H9 (cell line): ENCODE data around the gene PARK7. TPM values are rescaled to one million over a fixed set of nuclear protein-coding genes. Genes with fewer than 3 reads are reported as not detected.
A peak's percentile ranks its signal among the peaks of the same experiment; 100 is the strongest.

Experiments used
- DNase-seq: peaks from one replicate; pipeline ENCODE4 v3.0.0-alpha.2; 2017
- H2AFZ ChIP-seq: one replicate; pipeline ENCODE4 v1.6.1; 2013; ENCODE audit warnings: mild to moderate bottlenecking, low read length, control low read depth, moderate library complexity
- H2AK5ac ChIP-seq: 2 replicates; pipeline ENCODE4 v1.6.1; 2013; ENCODE audit warnings: low read length, control low read depth, mixed read lengths; ENCODE audit not compliant: insufficient read length
- H2BK120ac ChIP-seq: one replicate; pipeline ENCODE4 v1.6.1; 2013; ENCODE audit warnings: low read depth, mild to moderate bottlenecking, low read length, control low read depth, inconsistent platforms; ENCODE audit not compliant: poor library complexity, severe bottlenecking
- H2BK12ac ChIP-seq: 2 replicates; pipeline ENCODE4 v1.6.1; 2013; ENCODE audit warnings: low read length, control low read depth, mixed read lengths, low read depth; ENCODE audit not compliant: insufficient read length
- H2BK15ac ChIP-seq: 2 replicates; pipeline ENCODE4 v1.6.1; 2013; ENCODE audit warnings: low read depth, low read length, control low read depth
- H2BK20ac ChIP-seq: one replicate; pipeline ENCODE4 v1.6.1; 2013; ENCODE audit warnings: low read depth, mild to moderate bottlenecking, low read length, control low read depth, inconsistent platforms; ENCODE audit not compliant: poor library complexity, severe bottlenecking
- H2BK5ac ChIP-seq: 2 replicates; pipeline ENCODE4 v1.6.1; 2013; ENCODE audit warnings: low read length, control low read depth, mixed read lengths; ENCODE audit not compliant: insufficient read length
- H3K14ac ChIP-seq: 2 replicates; pipeline ENCODE4 v1.6.1; 2013; ENCODE audit warnings: low read length, control low read depth; ENCODE audit not compliant: insufficient read depth
- H3K18ac ChIP-seq: 2 replicates; pipeline ENCODE4 v1.6.1; 2013; ENCODE audit warnings: low read depth, mild to moderate bottlenecking, mixed read lengths, low read length, control low read depth; ENCODE audit not compliant: insufficient read length
- H3K23ac ChIP-seq: 2 replicates; pipeline ENCODE4 v1.6.1; 2013; ENCODE audit warnings: low read length, control low read depth, mixed read lengths, low read depth; ENCODE audit not compliant: insufficient read length
- H3K23me2 ChIP-seq: 2 replicates; pipeline ENCODE4 v1.6.1; 2013; ENCODE audit warnings: low read depth, mild to moderate bottlenecking, mixed read lengths, low read length, control low read depth; ENCODE audit not compliant: insufficient read length, poor library complexity, severe bottlenecking
- H3K27ac ChIP-seq: 2 replicates; pipeline ENCODE4 v1.5.1; 2013; ENCODE audit warnings: low read length, control low read depth, mixed read lengths, low read depth; ENCODE audit not compliant: insufficient read length
- H3K27me3 ChIP-seq: 2 replicates; pipeline ENCODE4 v1.6.1; 2013; ENCODE audit warnings: low read length, control low read depth, inconsistent platforms; ENCODE audit not compliant: insufficient read depth
- H3K4ac ChIP-seq: 2 replicates; pipeline ENCODE4 v1.6.1; 2013; ENCODE audit warnings: low read depth, mild to moderate bottlenecking, control low read depth, inconsistent platforms, low read length, moderate library complexity
- H3K4me1 ChIP-seq: 2 replicates; pipeline ENCODE4 v1.6.1; 2013; ENCODE audit warnings: low read length, control low read depth, inconsistent platforms; ENCODE audit not compliant: insufficient read depth
- H3K4me2 ChIP-seq: 2 replicates; pipeline ENCODE4 v1.6.1; 2013; ENCODE audit warnings: low read length, control low read depth, mixed read lengths; ENCODE audit not compliant: insufficient read length, insufficient read depth
- H3K56ac ChIP-seq: 2 replicates; pipeline ENCODE4 v1.6.1; 2013; ENCODE audit warnings: low read depth, mild to moderate bottlenecking, mixed read lengths, low read length, control low read depth; ENCODE audit not compliant: insufficient read length
- H3K79me1 ChIP-seq: 2 replicates; pipeline ENCODE4 v1.6.1; 2013; ENCODE audit warnings: low read depth, mild to moderate bottlenecking, moderate library complexity, low read length, control low read depth, inconsistent platforms; ENCODE audit not compliant: insufficient read depth, poor library complexity, severe bottlenecking
- H3K79me2 ChIP-seq: 2 replicates; pipeline ENCODE4 v1.6.1; 2013; ENCODE audit warnings: low read length, control low read depth, inconsistent platforms; ENCODE audit not compliant: insufficient read depth
- H3K9ac ChIP-seq: 2 replicates; pipeline ENCODE4 v1.6.1; 2013; ENCODE audit warnings: low read length, control low read depth, mixed read lengths; ENCODE audit not compliant: insufficient read length; ENCODE audit errors: extremely low read depth
- H3K9me3 ChIP-seq: one replicate; pipeline ENCODE4 v1.6.1; 2013; ENCODE audit warnings: low read depth, low read length, inconsistent platforms; ENCODE audit not compliant: control insufficient read depth
- H3T11ph ChIP-seq: one replicate; pipeline ENCODE4 v1.6.1; 2013; ENCODE audit warnings: mild to moderate bottlenecking, low read length, control low read depth, inconsistent platforms
- H4K20me1 ChIP-seq: one replicate; pipeline ENCODE4 v1.6.1; 2013; ENCODE audit not compliant: control insufficient read depth, insufficient read length, insufficient read depth
- H4K5ac ChIP-seq: 2 replicates; pipeline ENCODE4 v1.6.1; 2013; ENCODE audit warnings: low read depth, mild to moderate bottlenecking, mixed read lengths, low read length, control low read depth; ENCODE audit not compliant: insufficient read length
- H4K8ac ChIP-seq: replicated peaks from 2 replicates; pipeline ENCODE4 v1.6.1; 2013; ENCODE audit warnings: low read length, control low read depth, mixed read lengths, low read depth; ENCODE audit not compliant: insufficient read length
- H4K91ac ChIP-seq: 2 replicates; pipeline ENCODE4 v1.6.1; 2013; ENCODE audit warnings: low read depth, mild to moderate bottlenecking, moderate library complexity, mixed read lengths, low read length, control low read depth; ENCODE audit not compliant: insufficient read length
- H3K27ac Mint-ChIP-seq, 3 experiments: 2 replicates in 2 of 3; 3 replicates in 1 of 3; pipeline ENCODE4 v1.8.0; 2020 to 2021; ENCODE audit warnings: mixed read lengths in 3 of 3, mild to moderate bottlenecking in 1 of 3, moderate library complexity in 1 of 3
- H3K27me3 Mint-ChIP-seq: 2 replicates; pipeline ENCODE4 v1.8.0; 2021; ENCODE audit warnings: low read depth, mild to moderate bottlenecking, moderate library complexity, mixed read lengths
- H3K36me3 Mint-ChIP-seq, 3 experiments: 2 replicates in 2 of 3; 3 replicates in 1 of 3; pipeline ENCODE4 v1.8.0; 2020 to 2021; ENCODE audit warnings: low read depth in 3 of 3, mixed read lengths in 3 of 3; ENCODE audit not compliant: insufficient read depth in 1 of 3
- H3K4me1 Mint-ChIP-seq, 2 experiments: 2 replicates each; pipeline ENCODE4 v1.8.0; 2020; ENCODE audit warnings: mixed read lengths in 2 of 2
- H3K4me3 Mint-ChIP-seq, 2 experiments: 2 replicates in 1 of 2; 3 replicates in 1 of 2; pipeline ENCODE4 v1.8.0; 2020 to 2021; ENCODE audit warnings: mild to moderate bottlenecking in 2 of 2, mixed read lengths in 2 of 2, moderate library complexity in 1 of 2
- H3K9me3 Mint-ChIP-seq, 2 experiments: 2 replicates in 1 of 2; 3 replicates in 1 of 2; pipeline ENCODE4 v1.8.0; 2020; ENCODE audit warnings: mild to moderate bottlenecking in 2 of 2, mixed read lengths in 2 of 2, moderate library complexity in 1 of 2
- CTCF ChIP-seq: fragments of 200-600 bp; sonication (generic); conservative IDR thresholded peaks from 3 replicates; pipeline ENCODE4 v1.8.0; 2021; ENCODE audit warnings: antibody characterized with exemption, mild to moderate bottlenecking
- WGBS: extraction: QIAGEN DNeasy Blood & Tissue Kit; methylation state at CpG from one replicate; pipeline ENCODE4 v1.1.7; 2013; ENCODE audit warnings: missing lambda C conversion rate, low lambda C conversion rate, mixed read lengths; ENCODE audit not compliant: insufficient read length; ENCODE audit errors: extremely low coverage; 5-methylcytosine and 5-hydroxymethylcytosine counted together
- total RNA-seq: library from RNA; stranded (reverse); gene quantifications from 2 replicates; pipeline ENCODE4 v1.2.1, GENCODE V29; 2021

Gene PARK7
- total RNA-seq, 1 experiment from 2014 or later = 370 TPM

GRCh38 chr1:8009043-8010002 is 47.8 kb downstream of the PARK7 start:
- no peak overlapping the region for H2BK12ac ChIP-seq
- no peaks in the 10 kb centered on the region for H3K9me3 ChIP-seq
- no peak overlapping the region for H4K8ac ChIP-seq
- DNase-seq = no peak
- H3K4me2 ChIP-seq = no peak overlapping the region
- H4K20me1 ChIP-seq = no peaks in the 10 kb centered on the region
- H2BK20ac ChIP-seq = no peak overlapping the region
- H3K9me3 Mint-ChIP-seq = no peaks in the 10 kb centered on the region
- no peak overlapping the region for H2AFZ ChIP-seq
- no peak overlapping the region for H3K14ac ChIP-seq
- no peaks in the 10 kb centered on the region; the same call in 1 of the 2 replicates for H3K79me2 ChIP-seq
- TF ChIP-seq CTCF = no peak
- no peaks in the 10 kb centered on the region for H3K23me2 ChIP-seq
- H3K4me3 Mint-ChIP-seq = no peak overlapping the region
- peak overlapping the region in 2 of 3 experiments; percentile 26 to 49; a peak in 4 of 7 replicates for H3K27ac Mint-ChIP-seq
- H3T11ph ChIP-seq = no peak overlapping the region
- no peak overlapping the region for H2BK120ac ChIP-seq
- H3K27ac ChIP-seq = no peak overlapping the region
- no peak overlapping the region for H3K4ac ChIP-seq
- no CpG with 5 or more reads among the region's 18 CpGs for WGBS
- peaks cover 8% of the 10 kb centered on the region; the same call in 1 of the 2 replicates for H3K4me1 ChIP-seq
- H3K23ac ChIP-seq = no peak overlapping the region
- H3K79me1 ChIP-seq = peaks cover 6% of the 10 kb centered on the region
- H2BK15ac ChIP-seq = no peak overlapping the region
- peaks cover 20 to 21% of the 10 kb centered on the region in 2 experiments for H3K4me1 Mint-ChIP-seq
- no peaks in the 10 kb centered on the region for H3K27me3 Mint-ChIP-seq
- no peak overlapping the region for H2BK5ac ChIP-seq
- no peak overlapping the region for H2AK5ac ChIP-seq
- no peak overlapping the region for H3K18ac ChIP-seq
- peaks cover 23 to 37% (median 23%) of the 10 kb centered on the region in 3 experiments for H3K36me3 Mint-ChIP-seq
- no peak overlapping the region for H3K9ac ChIP-seq
- H4K5ac ChIP-seq = no peak overlapping the region
- no peaks in the 10 kb centered on the region for H3K27me3 ChIP-seq
- H4K91ac ChIP-seq = no peak overlapping the region
- no peak overlapping the region for H3K56ac ChIP-seq
